ENCODE data around the gene SLIT1.

DNA sequence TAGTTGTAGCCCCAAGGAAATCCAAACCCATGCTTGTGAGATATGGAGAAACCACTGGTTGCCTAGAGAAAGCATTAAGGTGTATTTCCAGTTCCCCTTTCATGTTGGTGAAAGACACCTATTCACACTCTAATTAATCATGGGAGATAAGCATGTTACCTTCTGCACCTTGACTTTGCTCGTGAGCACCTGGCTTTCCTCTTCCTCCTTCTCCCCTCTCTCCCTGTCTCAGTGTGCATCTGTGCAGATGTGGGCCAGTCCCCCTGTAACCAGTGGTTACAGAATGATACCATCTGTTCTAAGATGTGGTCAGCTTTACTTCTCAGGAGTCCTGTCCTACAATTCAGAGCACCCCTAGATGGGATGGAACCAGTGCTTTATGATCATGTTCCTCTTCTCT is 193.0 kb downstream of the SLIT1 start:
- TF ChIP-seq SUZ12 (IDR thresholded peaks at IDR 0.05) (no peak), FOXK2 (IDR thresholded peaks at IDR 0.05) (no peak), SP1 (IDR thresholded peaks at IDR 0.05) (no peak), L3MBTL2 (conservative IDR thresholded peaks at IDR 0.05) (no peak), BHLHE40 (IDR thresholded peaks at IDR 0.05; ENCODE audit: borderline replicate concordance) (no peak), ELF4 (IDR thresholded peaks at IDR 0.05) (no peak), ARNT (IDR thresholded peaks at IDR 0.05) (no peak), ZNF384 (IDR thresholded peaks at IDR 0.05) (no peak), FOXM1 (IDR thresholded peaks at IDR 0.05; ENCODE audit: borderline replicate concordance) (no peak), FOXA1 (IDR thresholded peaks at IDR 0.05) (no peak), HDGF (IDR thresholded peaks at IDR 0.05; ENCODE audit: borderline replicate concordance) (no peak), TARDBP (IDR thresholded peaks at IDR 0.05) (no peak), NFRKB (IDR thresholded peaks at IDR 0.05) (no peak)
- TF ChIP-seq, protein P1, sequence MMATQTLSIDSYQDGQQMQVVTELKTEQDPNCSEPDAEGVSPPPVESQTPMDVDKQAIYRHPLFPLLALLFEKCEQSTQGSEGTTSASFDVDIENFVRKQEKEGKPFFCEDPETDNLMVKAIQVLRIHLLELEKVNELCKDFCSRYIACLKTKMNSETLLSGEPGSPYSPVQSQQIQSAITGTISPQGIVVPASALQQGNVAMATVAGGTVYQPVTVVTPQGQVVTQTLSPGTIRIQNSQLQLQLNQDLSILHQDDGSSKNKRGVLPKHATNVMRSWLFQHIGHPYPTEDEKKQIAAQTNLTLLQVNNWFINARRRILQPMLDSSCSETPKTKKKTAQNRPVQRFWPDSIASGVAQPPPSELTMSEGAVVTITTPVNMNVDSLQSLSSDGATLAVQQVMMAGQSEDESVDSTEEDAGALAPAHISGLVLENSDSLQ (IDR thresholded peaks at IDR 0.05), result no peak
